ENCODE measurements around the gene ETV2.
"Not testable (repeated sequence)": the region's sequence is repeated elsewhere in the genome, so short reads cannot be mapped to it uniquely, and the experiment has no call there.

The ETV2 gene

GRCh38 chr19:35661995-35662340, 20.4 kb downstream of the ETV2 start:
- no peak for FAIRE-seq

- no peak for FAIRE-seq
Measured at GRCh38 chr19:35663981-35664380, 22.4 kb downstream of the ETV2 start.

- FAIRE-seq = no peak
Measured at GRCh38 chr19:35665157-35665556, 23.6 kb downstream of the ETV2 start.

- no peak for FAIRE-seq
Measured at GRCh38 chr19:35665604-35666003, 24.1 kb downstream of the ETV2 start.

GRCh38 chr19:35666251-35666913, 24.8 kb downstream of the ETV2 start, which contains the start of gene UPK1A:
TSS of gene UPK1A (plus strand) at chr19:35666517. CDS start at chr19:35666813, 296 bp downstream.
- FAIRE-seq = no peak

GRCh38 chr19:35669566-35669965, 28.0 kb downstream of the ETV2 start:
- FAIRE-seq = no peak

- no peak for FAIRE-seq
Measured at GRCh38 chr19:35669974-35670373, 28.4 kb downstream of the ETV2 start.

GRCh38 chr19:35670686-35671085, 29.1 kb downstream of the ETV2 start:
- no peak for FAIRE-seq

GRCh38 chr19:35671818-35672217, 30.3 kb downstream of the ETV2 start:
- FAIRE-seq = no peak

GRCh38 chr19:35673121-35673804, 31.7 kb downstream of the ETV2 start:
- no peak for FAIRE-seq

GRCh38 chr19:35675589-35676140, 34.1 kb downstream of the ETV2 start:
- FAIRE-seq = no peak

GRCh38 chr19:35689836-35690235, 48.3 kb downstream of the ETV2 start:
- FAIRE-seq = no peak

GRCh38 chr19:35691106-35691505, 49.6 kb downstream of the ETV2 start:
- FAIRE-seq = not testable (repeated sequence)

- FAIRE-seq = no peak
Measured at GRCh38 chr19:35692010-35692409, 50.5 kb downstream of the ETV2 start.

- FAIRE-seq = no peak
Measured at GRCh38 chr19:35693422-35693821, 51.9 kb downstream of the ETV2 start.

GRCh38 chr19:35693835-35694599, 52.5 kb downstream of the ETV2 start:
- no peak for FAIRE-seq

Measured in colon (tissue), 2 donors.